ES-I3 (cell line): ENCODE data around the gene TUT4.
"Not testable (repeated sequence)": the region's sequence is repeated elsewhere in the genome, so short reads cannot be mapped to it uniquely, and the experiment has no call there.

Experiments
- H3K36me3 ChIP-seq: 2 replicates; pipeline ENCODE4 v1.6.1; 2013; ENCODE audit warnings: mild to moderate bottlenecking, low read length, control low read depth, moderate library complexity; ENCODE audit not compliant: insufficient read depth
- H3K4me1 ChIP-seq: 2 replicates; pipeline ENCODE4 v1.6.1; 2013; ENCODE audit warnings: mild to moderate bottlenecking, control low read depth, low read length; ENCODE audit not compliant: insufficient read depth
- H3K9ac ChIP-seq: 2 replicates; pipeline ENCODE4 v1.6.1; 2013; ENCODE audit warnings: low read depth, mild to moderate bottlenecking, low read length, moderate library complexity
- H3K9me3 ChIP-seq: 2 replicates; pipeline ENCODE4 v1.6.1; 2013; ENCODE audit warnings: mild to moderate bottlenecking, low read length, moderate library complexity; ENCODE audit not compliant: control insufficient read depth, insufficient read depth

Gene TUT4

DNA sequence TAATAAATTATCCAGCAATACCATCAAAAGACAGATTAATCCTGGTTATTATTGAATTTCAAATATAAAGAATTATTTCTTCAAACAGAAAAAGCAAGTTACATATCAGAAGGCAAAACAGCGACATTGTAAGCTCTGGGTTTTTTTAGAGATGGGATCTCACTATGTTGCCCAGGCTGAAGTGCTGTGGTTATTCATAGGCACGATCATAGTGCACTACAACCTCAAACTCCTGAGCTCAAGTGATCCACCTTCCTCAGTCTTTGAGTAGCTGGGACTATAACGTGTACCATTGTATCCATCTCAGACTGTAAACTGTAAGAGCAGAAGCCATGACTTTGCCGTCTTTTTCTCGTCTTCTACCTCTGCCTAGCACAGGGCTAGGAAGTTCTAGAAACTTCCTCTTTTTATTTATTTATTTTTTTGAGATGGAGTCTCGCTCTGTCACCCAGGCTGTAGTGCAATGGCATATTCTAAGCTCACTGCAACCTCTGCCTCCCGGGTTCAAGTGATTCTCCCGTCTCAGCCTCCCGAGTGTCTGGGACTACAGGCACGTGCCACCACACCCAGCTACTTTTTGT lies 29.3 kb upstream of the TUT4 start:
- no peaks in the 10 kb centered on the region for H3K36me3 ChIP-seq
- no peaks in the 10 kb centered on the region for H3K9me3 ChIP-seq
- no peak overlapping the region for H3K9ac ChIP-seq
- no peaks in the 10 kb centered on the region for H3K4me1 ChIP-seq

DNA sequence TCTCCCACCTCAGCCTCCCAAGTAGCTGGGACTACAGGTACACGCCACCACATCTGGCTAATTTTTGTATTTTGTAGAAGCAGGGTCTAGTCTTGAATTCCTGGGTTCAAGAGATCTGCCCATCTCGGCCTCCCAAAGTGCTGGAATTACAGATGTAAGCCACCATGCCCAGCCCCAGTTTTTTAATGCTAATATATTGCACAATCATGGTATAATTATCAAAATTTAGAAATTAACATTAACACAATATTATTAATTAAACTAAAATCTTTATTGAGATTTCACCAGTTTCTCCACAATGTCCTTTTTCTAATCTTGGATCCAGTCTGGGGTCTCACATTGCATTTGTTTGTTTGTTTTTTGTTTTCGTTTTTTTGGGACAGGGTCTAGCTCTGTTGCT lies 27.4 kb upstream of the TUT4 start:
- H3K36me3 ChIP-seq: no peaks in the 10 kb centered on the region
- H3K4me1 ChIP-seq: no peaks in the 10 kb centered on the region
- H3K9me3 ChIP-seq: no peaks in the 10 kb centered on the region
- no peak overlapping the region for H3K9ac ChIP-seq

DNA sequence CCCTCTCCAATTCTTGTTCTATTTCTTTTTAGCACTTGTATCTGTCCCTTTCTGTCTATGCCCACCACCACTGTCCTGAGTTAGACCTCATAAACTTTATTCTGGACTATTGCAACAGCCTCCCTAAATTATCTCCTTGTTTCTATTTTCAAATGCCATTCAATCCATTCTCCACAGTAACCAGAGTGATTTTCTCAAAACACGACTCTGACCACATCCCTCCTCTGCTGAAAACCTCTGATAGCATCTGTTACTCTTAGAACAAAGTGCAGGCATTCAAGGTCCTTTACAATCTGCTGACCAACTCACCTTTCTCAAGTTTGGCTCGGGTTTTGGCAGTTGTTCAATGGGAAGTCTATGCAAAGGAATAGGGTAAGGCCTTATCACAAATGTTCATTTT lies 26.5 kb upstream of the TUT4 start:
- no peaks in the 10 kb centered on the region for H3K36me3 ChIP-seq
- H3K9ac ChIP-seq: no peak overlapping the region
- H3K4me1 ChIP-seq: no peaks in the 10 kb centered on the region
- H3K9me3 ChIP-seq: no peaks in the 10 kb centered on the region

DNA sequence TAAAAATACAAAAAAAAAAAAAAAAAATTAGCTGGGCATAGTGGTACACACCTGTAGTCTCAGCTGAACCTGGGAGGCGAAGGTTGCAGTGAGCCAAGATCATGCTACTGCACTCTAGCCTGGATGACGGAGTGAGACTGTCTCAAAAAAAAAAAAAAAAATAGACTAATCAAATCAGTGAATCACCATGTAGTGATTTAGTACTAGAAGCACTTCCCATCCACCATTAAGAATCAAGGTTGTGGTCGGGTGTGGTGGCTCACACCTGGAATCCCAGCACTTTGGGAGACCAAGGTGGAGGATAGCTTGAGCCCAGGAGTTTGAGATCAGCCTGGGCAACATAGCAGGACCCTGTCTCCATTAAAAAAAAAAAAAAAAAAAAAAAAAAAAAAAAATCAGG lies 25.2 kb upstream of the TUT4 start:
- H3K9me3 ChIP-seq, H3K36me3 ChIP-seq, H3K9ac ChIP-seq, H3K4me1 ChIP-seq: not testable (repeated sequence)

DNA sequence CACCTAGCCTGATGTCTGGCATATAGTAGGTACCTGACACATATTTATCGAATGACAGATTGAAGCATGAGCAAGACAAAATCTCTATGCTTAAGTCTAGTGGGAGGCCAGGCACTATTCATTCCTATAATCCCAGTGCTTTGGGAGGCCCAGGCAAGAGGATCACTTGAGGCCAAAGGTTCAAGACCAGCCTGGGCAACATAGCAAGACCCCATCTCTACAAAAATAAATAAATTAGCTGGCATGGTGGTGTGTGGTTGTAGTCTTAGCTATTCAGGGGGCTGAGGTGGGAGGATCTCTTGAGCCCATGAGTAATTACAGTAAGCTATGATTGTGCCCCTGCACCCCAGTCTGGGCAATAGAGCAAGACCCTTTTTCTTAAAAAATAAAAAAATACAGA lies 23.2 kb upstream of the TUT4 start:
- H3K36me3 ChIP-seq: no peaks in the 10 kb centered on the region
- no peaks in the 10 kb centered on the region for H3K9me3 ChIP-seq
- H3K9ac ChIP-seq: no peak overlapping the region
- no peaks in the 10 kb centered on the region for H3K4me1 ChIP-seq

DNA sequence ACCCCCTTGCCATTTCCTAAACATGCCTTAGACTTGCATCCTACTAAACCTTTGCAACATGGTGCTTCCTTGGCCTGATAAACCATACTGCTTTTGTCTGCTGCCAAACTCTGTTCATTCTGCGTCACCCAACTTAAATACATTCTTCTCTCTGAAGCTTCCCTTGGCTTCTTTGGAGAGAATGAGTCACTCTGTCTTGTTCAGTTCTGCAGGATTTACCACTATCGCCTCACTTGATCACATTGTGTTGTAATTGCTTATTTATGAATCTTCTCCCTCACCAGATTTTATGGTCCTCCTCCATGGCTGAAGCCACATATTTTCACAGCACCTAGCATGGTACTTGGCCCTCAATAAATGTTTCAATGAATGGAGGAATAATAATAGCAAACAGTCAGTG lies 21.7 kb upstream of the TUT4 start:
- H3K9me3 ChIP-seq: no peaks in the 10 kb centered on the region
- no peaks in the 10 kb centered on the region for H3K36me3 ChIP-seq
- no peak overlapping the region for H3K9ac ChIP-seq
- H3K4me1 ChIP-seq: no peaks in the 10 kb centered on the region

DNA sequence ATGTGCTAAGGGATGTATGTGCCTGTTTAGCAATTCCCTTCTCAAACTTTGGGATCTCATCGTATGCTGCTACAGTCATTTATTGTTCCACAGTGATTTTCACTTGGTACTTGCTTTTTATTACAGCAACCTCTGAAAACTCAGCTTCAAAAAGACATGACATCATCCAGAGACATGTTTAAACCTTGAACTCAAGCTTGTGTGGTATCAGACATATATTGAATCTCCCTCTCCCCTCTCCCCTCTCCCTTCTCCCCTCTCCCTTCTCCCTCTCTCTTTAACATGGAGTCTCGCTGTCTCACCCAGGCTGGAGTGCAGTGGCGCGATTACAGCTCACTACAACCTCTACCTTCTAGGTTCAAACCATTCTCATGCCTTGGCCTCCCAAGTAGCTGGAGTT lies 19.5 kb upstream of the TUT4 start:
- no peak overlapping the region for H3K9ac ChIP-seq
- H3K9me3 ChIP-seq: no peaks in the 10 kb centered on the region
- H3K36me3 ChIP-seq: no peaks in the 10 kb centered on the region
- peaks cover 9% of the 10 kb centered on the region for H3K4me1 ChIP-seq

DNA sequence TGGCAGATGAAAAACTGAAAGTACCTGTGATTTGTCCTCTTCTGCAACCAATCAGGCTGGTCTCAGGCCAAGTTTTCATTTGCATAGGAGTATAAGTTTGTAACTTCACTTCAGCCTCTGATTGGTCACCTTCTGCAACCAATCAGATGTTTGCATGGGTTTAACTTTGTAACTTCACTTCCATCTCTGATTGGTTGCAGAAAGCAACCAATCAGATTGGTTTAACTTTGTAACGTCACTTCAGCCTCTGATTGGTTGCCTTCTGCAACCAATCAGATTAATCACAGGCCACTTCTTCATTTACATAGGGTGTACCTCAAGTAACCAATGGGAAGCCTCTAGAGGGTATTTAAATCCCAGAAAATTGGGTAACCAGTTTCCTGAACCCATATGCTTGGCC lies 18.9 kb upstream of the TUT4 start:
- Histone ChIP-seq H3K9me3 (no peaks in the 10 kb centered on the region), H3K4me1 (peaks cover 9% of the 10 kb centered on the region), H3K36me3 (no peaks in the 10 kb centered on the region), H3K9ac (no peak overlapping the region)

DNA sequence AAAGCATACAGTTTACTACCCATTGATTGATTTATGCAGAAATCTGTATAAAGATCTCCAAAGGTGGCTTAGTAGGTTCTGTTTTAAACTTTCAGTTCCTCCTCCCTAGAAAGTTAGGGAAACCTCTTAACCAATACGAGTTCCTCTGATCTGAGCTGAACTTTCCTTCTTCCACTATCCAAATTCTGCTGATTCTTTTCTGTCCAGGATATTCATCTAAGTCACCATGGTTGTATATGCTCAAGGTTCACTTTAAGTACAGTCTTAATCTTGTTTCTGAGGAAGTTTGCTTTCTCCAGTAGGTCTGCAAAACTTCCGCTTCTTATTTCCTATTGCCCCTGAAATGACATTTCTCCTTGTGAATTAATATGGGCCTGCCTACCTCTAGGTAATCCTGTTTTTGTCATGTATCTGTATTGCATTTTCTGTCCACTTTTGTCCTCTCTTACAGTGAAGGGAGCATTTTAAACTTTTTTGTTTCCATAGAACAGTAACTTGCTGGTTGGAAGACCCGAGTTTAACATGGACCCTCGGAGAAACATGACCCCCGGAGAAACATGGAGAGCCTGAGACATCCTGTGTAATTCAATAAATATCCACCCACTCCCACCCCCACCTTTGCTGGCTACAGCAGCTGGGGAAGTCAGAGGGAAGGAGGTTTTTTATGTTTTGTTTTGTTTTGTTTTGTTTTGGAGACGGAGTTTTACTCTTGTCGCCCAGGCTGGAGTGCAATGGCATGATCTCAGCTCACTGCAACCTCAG lies 16.7 kb upstream of the TUT4 start:
- H3K4me1 ChIP-seq: peaks cover 9% of the 10 kb centered on the region
- H3K9me3 ChIP-seq: no peaks in the 10 kb centered on the region
- no peak overlapping the region for H3K9ac ChIP-seq
- no peaks in the 10 kb centered on the region for H3K36me3 ChIP-seq

DNA sequence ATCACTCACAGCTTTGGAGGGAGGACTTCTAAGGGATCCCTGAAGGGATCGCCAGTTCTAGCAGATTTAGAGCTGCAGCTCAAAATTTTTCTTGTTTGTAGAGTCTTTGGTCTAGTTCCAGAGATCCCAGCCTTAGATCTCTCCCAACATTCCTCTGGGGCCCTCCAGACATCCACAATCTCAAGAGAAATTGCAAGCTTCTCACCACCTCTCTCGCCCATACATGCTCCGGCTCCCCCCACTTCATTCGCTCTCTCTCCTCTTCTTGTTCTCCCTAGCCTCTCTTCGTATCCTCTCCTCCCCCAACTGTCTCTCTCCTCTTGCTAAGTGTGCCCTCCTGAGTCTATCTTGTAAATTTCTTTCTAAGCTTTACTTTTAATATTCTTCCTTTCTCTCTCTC lies 15.1 kb upstream of the TUT4 start:
- Histone ChIP-seq H3K9ac (no peak overlapping the region; the same call in none of the 2 replicates), H3K4me1 (peaks cover 9% of the 10 kb centered on the region), H3K36me3 (no peaks in the 10 kb centered on the region), H3K9me3 (no peaks in the 10 kb centered on the region)

DNA sequence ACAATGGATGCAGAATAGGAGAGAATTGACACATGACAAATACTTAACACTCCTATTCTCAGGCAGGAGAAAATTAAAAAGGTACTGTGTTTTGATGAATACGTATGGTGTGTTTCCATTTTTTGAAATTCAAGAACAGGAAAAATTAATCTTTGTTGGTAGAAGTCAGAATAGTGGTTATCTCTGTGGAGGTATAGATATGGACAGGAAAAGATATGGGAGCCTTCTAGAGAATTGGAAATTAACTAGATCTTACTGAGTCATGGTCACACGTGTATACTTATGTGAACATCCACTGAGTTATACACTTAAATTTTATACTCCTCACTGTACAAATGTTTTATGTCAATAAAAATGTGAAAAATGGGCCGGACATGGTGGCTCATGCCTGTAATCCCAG lies 9.9 kb upstream of the TUT4 start:
- Histone ChIP-seq H3K9ac (no peak overlapping the region), H3K36me3 (no peaks in the 10 kb centered on the region), H3K4me1 (peaks cover 2% of the 10 kb centered on the region), H3K9me3 (no peaks in the 10 kb centered on the region)

DNA sequence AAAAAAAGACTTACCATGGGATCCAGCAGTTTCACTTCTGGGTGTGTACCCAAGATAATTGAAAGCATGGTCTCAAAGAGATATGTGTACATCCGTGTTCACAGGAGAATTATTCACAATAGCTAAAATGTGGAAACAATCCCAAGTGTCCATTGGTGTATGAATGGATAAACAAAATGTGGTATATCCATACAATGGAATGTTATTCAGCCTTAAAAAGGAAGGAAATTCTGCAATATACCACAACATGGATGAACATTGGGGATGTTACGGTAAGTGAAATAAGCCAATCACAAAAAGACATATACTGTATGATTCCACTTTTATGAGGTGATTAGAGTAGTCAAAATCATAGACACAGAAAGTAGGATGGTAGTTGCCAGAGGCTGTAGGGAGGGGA lies 7.0 kb upstream of the TUT4 start:
- Histone ChIP-seq H3K36me3 (no peaks in the 10 kb centered on the region), H3K9ac (no peak overlapping the region), H3K9me3 (no peaks in the 10 kb centered on the region), H3K4me1 (peaks cover 6% of the 10 kb centered on the region; the same call in 1 of the 2 replicates)

DNA sequence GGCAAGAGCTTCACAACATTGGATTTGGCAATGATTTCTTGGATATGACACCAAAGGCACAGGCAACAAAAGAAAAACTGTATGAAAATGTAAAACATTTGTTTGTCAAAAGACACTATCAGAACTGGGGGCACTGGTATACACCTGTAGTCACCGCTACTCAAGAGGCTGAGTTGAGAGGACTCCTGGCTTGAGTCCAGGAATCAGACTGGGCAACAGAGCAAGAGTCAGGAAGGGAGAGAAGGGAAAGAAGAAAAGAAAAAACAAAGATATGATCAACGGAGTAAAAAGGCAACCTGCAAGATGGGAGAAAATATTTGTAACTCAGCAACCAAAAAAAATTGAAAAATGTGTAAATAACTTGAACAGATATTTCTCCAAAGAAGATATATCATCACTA lies 6.0 kb upstream of the TUT4 start:
- Histone ChIP-seq H3K4me1 (peaks cover 12% of the 10 kb centered on the region), H3K9ac (no peak overlapping the region), H3K9me3 (no peaks in the 10 kb centered on the region), H3K36me3 (no peaks in the 10 kb centered on the region)

DNA sequence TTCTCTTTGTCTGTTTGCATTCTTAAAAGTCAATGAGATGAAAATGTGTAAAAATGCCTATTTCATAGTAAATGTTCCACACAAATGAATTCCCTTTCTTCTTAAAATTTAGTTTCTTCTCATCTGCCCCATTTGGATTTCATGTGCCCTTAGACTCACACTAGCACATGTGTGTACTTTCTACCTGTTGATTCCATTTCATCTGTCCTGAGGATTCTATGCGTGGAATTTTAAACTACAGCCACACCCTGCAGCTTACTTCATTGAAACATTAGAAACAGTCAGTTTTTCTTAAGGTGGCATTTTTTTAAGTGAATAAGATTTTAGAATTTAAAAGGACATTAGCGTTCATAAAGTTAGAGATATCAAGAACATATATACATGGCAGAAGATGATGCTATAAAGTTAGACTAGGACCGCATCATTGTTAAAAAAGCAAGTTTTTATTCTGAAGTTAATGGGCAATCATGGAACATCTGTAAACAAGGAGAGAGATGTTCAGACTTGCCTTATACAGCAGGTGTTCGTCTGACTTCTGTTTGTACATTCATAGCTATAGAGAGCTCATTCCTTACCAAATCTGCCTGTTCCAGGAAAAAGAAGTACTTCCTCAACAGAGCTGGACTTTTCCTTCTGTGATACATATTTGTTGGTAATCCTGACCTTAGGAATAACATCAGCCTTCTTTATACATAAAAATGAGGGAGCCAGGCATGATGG lies 3.9 kb upstream of the TUT4 start:
- Histone ChIP-seq H3K4me1 (peaks cover 12% of the 10 kb centered on the region), H3K36me3 (no peaks in the 10 kb centered on the region), H3K9ac (no peak overlapping the region), H3K9me3 (no peaks in the 10 kb centered on the region)

DNA sequence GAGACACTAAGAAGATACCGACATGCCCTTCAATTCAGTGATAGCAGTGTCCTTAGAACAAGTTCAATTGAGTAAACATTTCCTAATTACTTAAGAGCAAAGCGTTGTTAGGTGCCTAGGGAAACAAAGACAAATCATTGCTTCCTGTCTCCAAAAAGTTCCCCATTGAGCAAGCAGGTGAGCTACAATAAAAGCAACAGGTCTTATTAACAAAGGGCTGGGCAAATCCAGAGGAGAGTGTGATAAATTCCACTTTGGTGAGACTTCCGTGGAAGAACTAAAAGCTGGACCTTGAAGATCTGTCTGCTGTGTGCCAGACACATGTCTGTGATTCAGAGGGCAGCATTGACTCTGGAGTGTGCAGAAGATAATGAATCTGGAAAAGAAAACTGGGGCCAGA lies 1.9 kb upstream of the TUT4 start:
- H3K9ac ChIP-seq: peak overlapping the region; percentile 95
- H3K36me3 ChIP-seq: no peaks in the 10 kb centered on the region
- H3K4me1 ChIP-seq: peaks cover 12% of the 10 kb centered on the region
- H3K9me3 ChIP-seq: no peaks in the 10 kb centered on the region
